Tibial artery (tissue), 4 donors: ENCODE data around the gene MLEC.

Source experiments
- DNase-seq, 2 donors: peaks; one replicate each; pipeline ENCODE4 v3.0.0-alpha.2; 2019
- H3K27ac ChIP-seq, 2 donors: fragments of 200-600 bp; sonication (generic) in 1 of 2; 1 replicate in 1 of 2; 2 replicates in 1 of 2; pipeline ENCODE4 v1.5.1; 2018 to 2019; ENCODE audit warnings: mild to moderate bottlenecking in 1 of 2
- H3K27me3 ChIP-seq, 2 donors: fragments of 200-600 bp; sonication (generic) in 1 of 2; one replicate each; pipeline versions ENCODE4 v1.5.1 to v1.6.0; 2016 to 2019
- H3K36me3 ChIP-seq, 3 donors: fragments of 200-600 bp; sonication (generic) in 2 of 3; one replicate each; pipeline ENCODE4 v1.5.1; 2016 to 2019; ENCODE audit warnings: mild to moderate bottlenecking in 2 of 3
- H3K4me1 ChIP-seq, 4 donors: fragments of 200-600 bp; sonication (generic) in 2 of 4; 1 replicate in 3 of 4; 2 replicates in 1 of 4; pipeline ENCODE4 v1.5.1; 2016 to 2019
- H3K4me3 ChIP-seq, 2 donors: fragments of 200-600 bp; sonication (generic) in 1 of 2; 1 replicate in 1 of 2; 2 replicates in 1 of 2; pipeline ENCODE4 v1.5.1; 2018 to 2019; ENCODE audit warnings: mild to moderate bottlenecking in 2 of 2
- H3K9me3 ChIP-seq, 3 donors: fragments of 200-600 bp; sonication (generic) in 1 of 3; one replicate each; pipeline ENCODE4 v1.5.1; 2016 to 2019
- intact Hi-C: fragments of 100-400 bp; cut with DNase I; formaldehyde crosslinking; loops from one replicate; pipeline ENCODE4 v1.15.0; 2023; ENCODE audit warnings: low total_unique reads
- TF ChIP-seq, protein P1 (sequence below), 2 experiments: fragments of 200-600 bp in 1 of 2; fragments of 450-650 bp in 1 of 2; IDR thresholded peaks; one replicate each; pipeline ENCODE4 v1.5.1; 2017 to 2019; ENCODE audit warnings: antibody characterized with exemption in 2 of 2, mild to moderate bottlenecking in 1 of 2, moderate library complexity in 1 of 2

The MLEC gene

GRCh38 chr12:120703311-120703942, 16.5 kb downstream of the MLEC start:
- Histone ChIP-seq H3K27ac (no peak overlapping the region), H3K9me3 (no peaks in the 10 kb centered on the region), H3K4me3 (no peak overlapping the region), H3K27me3 (no peaks in the 10 kb centered on the region), H3K4me1 (peaks cover 0 to 18% (median 15%) of the 10 kb centered on the region in 4 donors), H3K36me3 (peaks cover 4 to 56% (median 31%) of the 10 kb centered on the region in 3 donors)
- TF ChIP-seq, protein P1, sequence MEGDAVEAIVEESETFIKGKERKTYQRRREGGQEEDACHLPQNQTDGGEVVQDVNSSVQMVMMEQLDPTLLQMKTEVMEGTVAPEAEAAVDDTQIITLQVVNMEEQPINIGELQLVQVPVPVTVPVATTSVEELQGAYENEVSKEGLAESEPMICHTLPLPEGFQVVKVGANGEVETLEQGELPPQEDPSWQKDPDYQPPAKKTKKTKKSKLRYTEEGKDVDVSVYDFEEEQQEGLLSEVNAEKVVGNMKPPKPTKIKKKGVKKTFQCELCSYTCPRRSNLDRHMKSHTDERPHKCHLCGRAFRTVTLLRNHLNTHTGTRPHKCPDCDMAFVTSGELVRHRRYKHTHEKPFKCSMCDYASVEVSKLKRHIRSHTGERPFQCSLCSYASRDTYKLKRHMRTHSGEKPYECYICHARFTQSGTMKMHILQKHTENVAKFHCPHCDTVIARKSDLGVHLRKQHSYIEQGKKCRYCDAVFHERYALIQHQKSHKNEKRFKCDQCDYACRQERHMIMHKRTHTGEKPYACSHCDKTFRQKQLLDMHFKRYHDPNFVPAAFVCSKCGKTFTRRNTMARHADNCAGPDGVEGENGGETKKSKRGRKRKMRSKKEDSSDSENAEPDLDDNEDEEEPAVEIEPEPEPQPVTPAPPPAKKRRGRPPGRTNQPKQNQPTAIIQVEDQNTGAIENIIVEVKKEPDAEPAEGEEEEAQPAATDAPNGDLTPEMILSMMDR (IDR thresholded peaks at IDR 0.05): no peak
- DNase-seq: no peak
- intact Hi-C loops: no loop called here

- intact Hi-C loops: no loop called here
- DNase-seq: no peak
- H3K4me1 ChIP-seq: peaks cover 0 to 17% (median 14%) of the 10 kb centered on the region in 4 donors
- H3K36me3 ChIP-seq: peaks cover 0 to 38% (median 24%) of the 10 kb centered on the region in 3 donors
- no peaks in the 10 kb centered on the region for H3K9me3 ChIP-seq
- H3K4me3 ChIP-seq: no peak overlapping the region
- no peak overlapping the region for H3K27ac ChIP-seq
- H3K27me3 ChIP-seq: no peaks in the 10 kb centered on the region
- TF ChIP-seq, protein P1 (IDR thresholded peaks at IDR 0.05): no peak
Observed at GRCh38 chr12:120705618-120706017, 18.7 kb downstream of the MLEC start.

GRCh38 chr12:120706029-120706428, 19.1 kb downstream of the MLEC start:
- Histone ChIP-seq H3K36me3 (peaks cover 0 to 34% (median 20%) of the 10 kb centered on the region in 3 donors), H3K27ac (no peak overlapping the region), H3K27me3 (no peaks in the 10 kb centered on the region), H3K4me3 (no peak overlapping the region), H3K9me3 (no peaks in the 10 kb centered on the region), H3K4me1 (peaks cover 0 to 16% (median 12%) of the 10 kb centered on the region in 4 donors)
- TF ChIP-seq, protein P1 (IDR thresholded peaks at IDR 0.05): no peak
- DNase-seq: no peak
- intact Hi-C loops: no loop called here

DNA sequence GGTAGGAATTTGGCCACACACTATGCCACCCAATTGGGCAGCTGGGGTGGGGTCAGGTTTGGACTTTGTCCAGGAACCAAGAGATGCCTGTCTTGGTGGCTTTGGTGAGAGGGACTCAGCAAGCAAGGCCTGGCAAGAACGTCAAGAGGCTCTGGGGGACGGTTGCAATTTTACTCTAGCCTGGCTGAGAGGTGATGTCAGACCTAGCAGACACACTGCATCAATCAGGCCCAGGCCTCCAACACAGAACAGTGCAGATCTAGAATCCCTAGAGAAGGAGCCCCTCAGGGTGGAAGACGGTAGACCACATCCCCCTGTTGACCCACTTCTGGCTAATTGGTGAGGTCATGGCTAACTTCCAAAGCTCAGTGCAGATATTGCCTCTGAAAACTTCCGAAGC, 21.7 kb downstream of the MLEC start:
- no peak overlapping the region for H3K4me3 ChIP-seq
- TF ChIP-seq, protein P1 (IDR thresholded peaks at IDR 0.05): no peak

GRCh38 chr12:120710031-120710804, 23.3 kb downstream of the MLEC start, which contains the start of gene UNC119B:
TSS of gene UNC119B (plus strand) at chr12:120710458. CDS start at chr12:120710475, 17 bp downstream.
- peaks cover 0 to 26% (median 16%) of the 10 kb centered on the region in 3 donors for H3K36me3 ChIP-seq
- intact Hi-C loops: loop anchor here (2.0 to 10.0 kb wide), 4 partner anchors 21 to 265 kb away; partner anchors contain the start of genes HNF1A and POP5
- H3K4me1 ChIP-seq: peaks cover 0 to 23% (median 16%) of the 10 kb centered on the region in 4 donors
- peak; percentile 59 to 83 for DNase-seq
- H3K27me3 ChIP-seq: no peaks in the 10 kb centered on the region
- TF ChIP-seq, protein P1 (IDR thresholded peaks at IDR 0.05): peak in 1 of 2 experiments; percentile 10
- peak within 1 kb of the TSS; percentile 89 to 90 for H3K27ac ChIP-seq
- peak within 1 kb of the TSS; percentile 65 to 91 for H3K4me3 ChIP-seq
- H3K9me3 ChIP-seq: no peaks in the 10 kb centered on the region

More for the DNA sequence above, 21.7 kb downstream of the MLEC start:
- intact Hi-C loops: no loop called here
- Histone ChIP-seq H3K9me3 (no peaks in the 10 kb centered on the region), H3K27ac (no peak overlapping the region), H3K4me1 (peaks cover 0 to 20% (median 15%) of the 10 kb centered on the region in 4 donors), H3K27me3 (no peaks in the 10 kb centered on the region), H3K36me3 (peaks cover 0 to 13% (median 4%) of the 10 kb centered on the region in 3 donors)
- no peak for DNase-seq
